ENCODE measurements around the gene SPACA4. TPM values are rescaled to one million over a fixed set of nuclear protein-coding genes. Genes with fewer than 3 reads are reported as not detected.

The SPACA4 gene
- polyA plus RNA-seq, 1 donor (not counting 4 experiments of a cell fraction or from before 2014, with no cell fraction given): 0.08 TPM

DNA sequence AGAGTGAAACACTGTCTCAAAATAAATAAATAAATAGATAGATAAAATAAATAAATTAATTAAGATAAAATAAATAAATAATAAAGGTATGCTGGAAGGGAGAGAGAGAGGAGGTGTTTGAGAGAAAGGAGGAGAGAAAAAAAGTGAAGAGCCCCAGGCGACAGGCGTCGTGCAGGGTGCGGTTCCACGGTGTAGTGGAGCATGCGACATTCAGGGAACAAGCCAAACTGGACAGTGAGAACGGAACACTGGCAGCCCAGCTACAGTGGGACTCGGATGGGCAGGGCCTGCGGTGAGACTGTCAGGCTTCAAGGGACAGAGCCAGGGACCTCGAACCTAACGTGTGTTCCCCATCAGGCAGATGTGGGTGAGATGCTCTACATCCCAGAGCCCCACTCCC is 45.1 kb upstream of the SPACA4 start:
- H2AFZ ChIP-seq (ENCODE audit: control insufficient read depth, low read length): no peak overlapping the region
- H3K4me3 ChIP-seq (ENCODE audit: control insufficient read depth in 2 of 3, extremely low read depth in 1 of 3, insufficient read depth in 2 of 3, low read depth in 1 of 3, low read length in 3 of 3): no peak overlapping the region
- no peak for DNase-seq (ENCODE audit: low read depth, low spot score)
- no peak overlapping the region for H3K4me2 ChIP-seq (ENCODE audit: control insufficient read depth, extremely low read depth, insufficient read depth, low read depth, low read length)
- peaks cover 5% of the 10 kb centered on the region for H3K4me1 ChIP-seq (ENCODE audit: control insufficient read depth, extremely low read depth, insufficient read depth, low read length)
- no peaks in the 10 kb centered on the region for H3K79me2 ChIP-seq (ENCODE audit: control insufficient read depth, insufficient read depth, low read length)
- no peak overlapping the region for H3K9ac ChIP-seq (ENCODE audit: control insufficient read depth, extremely low read depth, insufficient read depth, low read length)
- no peaks in the 10 kb centered on the region for H4K20me1 ChIP-seq (ENCODE audit: control insufficient read depth, extremely low read depth, insufficient read depth, low read length)
- no peak for FAIRE-seq
- no peaks in the 10 kb centered on the region for H3K9me3 ChIP-seq (ENCODE audit: control insufficient read depth, low read depth, low read length)
- TF ChIP-seq, protein P1, sequence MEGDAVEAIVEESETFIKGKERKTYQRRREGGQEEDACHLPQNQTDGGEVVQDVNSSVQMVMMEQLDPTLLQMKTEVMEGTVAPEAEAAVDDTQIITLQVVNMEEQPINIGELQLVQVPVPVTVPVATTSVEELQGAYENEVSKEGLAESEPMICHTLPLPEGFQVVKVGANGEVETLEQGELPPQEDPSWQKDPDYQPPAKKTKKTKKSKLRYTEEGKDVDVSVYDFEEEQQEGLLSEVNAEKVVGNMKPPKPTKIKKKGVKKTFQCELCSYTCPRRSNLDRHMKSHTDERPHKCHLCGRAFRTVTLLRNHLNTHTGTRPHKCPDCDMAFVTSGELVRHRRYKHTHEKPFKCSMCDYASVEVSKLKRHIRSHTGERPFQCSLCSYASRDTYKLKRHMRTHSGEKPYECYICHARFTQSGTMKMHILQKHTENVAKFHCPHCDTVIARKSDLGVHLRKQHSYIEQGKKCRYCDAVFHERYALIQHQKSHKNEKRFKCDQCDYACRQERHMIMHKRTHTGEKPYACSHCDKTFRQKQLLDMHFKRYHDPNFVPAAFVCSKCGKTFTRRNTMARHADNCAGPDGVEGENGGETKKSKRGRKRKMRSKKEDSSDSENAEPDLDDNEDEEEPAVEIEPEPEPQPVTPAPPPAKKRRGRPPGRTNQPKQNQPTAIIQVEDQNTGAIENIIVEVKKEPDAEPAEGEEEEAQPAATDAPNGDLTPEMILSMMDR (optimal IDR thresholded peaks at IDR 0.05 in 1 of 3, IDR thresholded peaks at IDR 0.05 in 1 of 3, conservative IDR thresholded peaks at IDR 0.05 in 1 of 3; ENCODE audit: extremely low read depth in 1 of 3, insufficient read depth in 2 of 3, low read length in 3 of 3): no peak
- TF ChIP-seq EZH2 (IDR thresholded peaks at IDR 0.05; ENCODE audit: low read length): no peak
- H3K36me3 ChIP-seq (ENCODE audit: control insufficient read depth in 2 of 2, extremely low read depth in 1 of 2, insufficient read depth in 2 of 2, low read length in 2 of 2): no peaks in the 10 kb centered on the region
- H3K27ac ChIP-seq (ENCODE audit: control insufficient read depth, insufficient read depth, low read length): no peak overlapping the region
- no peaks in the 10 kb centered on the region for H3K9me1 ChIP-seq (ENCODE audit: control insufficient read depth, extremely low read depth, insufficient read depth, low read length)
- no peaks in the 10 kb centered on the region for H3K27me3 ChIP-seq (ENCODE audit: control insufficient read depth, extremely low read depth, insufficient read depth, low read length)
- dilution Hi-C loops (cut with MboI; ENCODE audit: extremely low pct_ligation_motif_present, low sequenced_read_pairs): no loop called here

DNA sequence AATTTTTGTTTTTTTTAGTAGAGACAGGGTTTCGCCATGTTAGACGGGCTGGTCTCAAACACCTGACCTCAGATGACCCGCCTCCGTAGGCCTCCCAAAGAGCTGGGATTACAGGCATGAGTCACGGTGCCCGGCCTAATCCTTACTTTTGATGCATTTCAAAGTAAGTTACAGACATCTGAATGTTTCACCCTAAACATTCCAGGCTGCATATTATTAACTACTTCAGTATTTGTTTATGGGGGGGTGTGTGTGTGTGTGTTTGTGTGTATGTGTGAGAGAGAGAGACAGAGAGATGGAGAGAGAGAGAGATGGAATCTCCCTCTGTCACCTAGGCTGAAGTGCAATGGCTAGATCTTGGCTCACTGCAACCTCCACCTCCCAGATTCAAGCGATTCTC is 41.5 kb upstream of the SPACA4 start:
- Histone ChIP-seq H3K27ac (ENCODE audit: control insufficient read depth, insufficient read depth, low read length) (no peak overlapping the region), H3K4me1 (ENCODE audit: control insufficient read depth, extremely low read depth, insufficient read depth, low read length) (peaks cover 10% of the 10 kb centered on the region), H3K4me2 (ENCODE audit: control insufficient read depth, extremely low read depth, insufficient read depth, low read depth, low read length) (no peak overlapping the region), H3K9me3 (ENCODE audit: control insufficient read depth, low read depth, low read length) (no peaks in the 10 kb centered on the region), H3K27me3 (ENCODE audit: control insufficient read depth, extremely low read depth, insufficient read depth, low read length) (no peaks in the 10 kb centered on the region), H3K9ac (ENCODE audit: control insufficient read depth, extremely low read depth, insufficient read depth, low read length) (no peak overlapping the region), H2AFZ (ENCODE audit: control insufficient read depth, low read length) (no peak overlapping the region), H3K4me3 (ENCODE audit: control insufficient read depth in 2 of 3, extremely low read depth in 1 of 3, insufficient read depth in 2 of 3, low read depth in 1 of 3, low read length in 3 of 3) (no peak overlapping the region), H4K20me1 (ENCODE audit: control insufficient read depth, extremely low read depth, insufficient read depth, low read length) (no peaks in the 10 kb centered on the region), H3K9me1 (ENCODE audit: control insufficient read depth, extremely low read depth, insufficient read depth, low read length) (no peaks in the 10 kb centered on the region), H3K79me2 (ENCODE audit: control insufficient read depth, insufficient read depth, low read length) (no peaks in the 10 kb centered on the region), H3K36me3 (ENCODE audit: control insufficient read depth in 2 of 2, extremely low read depth in 1 of 2, insufficient read depth in 2 of 2, low read length in 2 of 2) (no peaks in the 10 kb centered on the region)
- TF ChIP-seq, protein P1 (optimal IDR thresholded peaks at IDR 0.05 in 1 of 3, IDR thresholded peaks at IDR 0.05 in 1 of 3, conservative IDR thresholded peaks at IDR 0.05 in 1 of 3; ENCODE audit: extremely low read depth in 1 of 3, insufficient read depth in 2 of 3, low read length in 3 of 3): no peak
- TF ChIP-seq EZH2 (IDR thresholded peaks at IDR 0.05; ENCODE audit: low read length): no peak
- dilution Hi-C loops (cut with MboI; ENCODE audit: extremely low pct_ligation_motif_present, low sequenced_read_pairs): no loop called here
- no peak for FAIRE-seq
- no peak for DNase-seq (ENCODE audit: low read depth, low spot score)
